Epithelial cell of esophagus (primary cell): ENCODE results near the gene HLA-DPA1.
"Not testable (repeated sequence)": the region's sequence is repeated elsewhere in the genome, so short reads cannot be mapped to it uniquely, and the experiment has no call there.

ENCODE experiments used
- DNase-seq: peaks from one replicate; pipeline ENCODE4 v3.0.0; 2010; ENCODE audit warnings: low read depth
- H3K4me3 ChIP-seq: 2 replicates; pipeline ENCODE4 v1.5.1; 2011; ENCODE audit warnings: mild to moderate bottlenecking, low read length, control low read depth
- CTCF ChIP-seq: IDR thresholded peaks from 2 replicates; pipeline ENCODE4 v1.5.1; 2011; ENCODE audit warnings: low read depth, mild to moderate bottlenecking, low read length, control low read depth, inconsistent platforms; ENCODE audit not compliant: insufficient read depth; ENCODE audit errors: missing control alignments

The HLA-DPA1 gene

GRCh38 chr6:33105916-33106871 is 32.7 kb upstream of the HLA-DPA1 start:
- TF ChIP-seq CTCF = no peak
- H3K4me3 ChIP-seq = no peak overlapping the region
- peak; percentile 78 for DNase-seq

GRCh38 chr6:33105386-33105785 is 31.9 kb upstream of the HLA-DPA1 start:
- TF ChIP-seq CTCF = no peak
- no peak overlapping the region for H3K4me3 ChIP-seq
- no peak for DNase-seq

- TF ChIP-seq CTCF = no peak
- H3K4me3 ChIP-seq = no peak overlapping the region
- no peak for DNase-seq
Measured at GRCh38 chr6:33104887-33105286, 31.4 kb upstream of the HLA-DPA1 start.

GRCh38 chr6:33103776-33104175 is 30.3 kb upstream of the HLA-DPA1 start:
- no peak for TF ChIP-seq CTCF
- H3K4me3 ChIP-seq = no peak overlapping the region
- no peak for DNase-seq

- DNase-seq, H3K4me3 ChIP-seq: not testable (repeated sequence)
Measured at GRCh38 chr6:33101121-33101737, 27.8 kb upstream of the HLA-DPA1 start.

GRCh38 chr6:33095681-33096080 is 22.2 kb upstream of the HLA-DPA1 start:
- DNase-seq = peak; percentile 56
- H3K4me3 ChIP-seq = no peak overlapping the region
- no peak for TF ChIP-seq CTCF

- DNase-seq = no peak
- no peak overlapping the region for H3K4me3 ChIP-seq
- no peak for TF ChIP-seq CTCF
Measured at GRCh38 chr6:33093855-33094254, 20.4 kb upstream of the HLA-DPA1 start.
